Measurements from ENCODE around the gene WDR4.
"Not testable (repeated sequence)": the region's sequence is repeated elsewhere in the genome, so short reads cannot be mapped to it uniquely, and the experiment has no call there.

The WDR4 gene

GRCh38 chr21:42922918-42923317 lies 43.6 kb upstream of the WDR4 start:
- CTCF ChIA-PET: interaction anchor here (1.0 to 1.4 kb wide), 2 partner anchors 9 to 10 kb away, joined by 4 read pairs; no protein-coding TSS in a partner anchor
- no peak overlapping the region for H3K4me3 ChIP-seq (ENCODE audit: low read depth, low read length)
- no peak for DNase-seq (ENCODE audit: low read depth, low spot score)
- TF ChIP-seq CTCF (IDR thresholded peaks at IDR 0.05; ENCODE audit: insufficient read depth, low read length, missing control alignments): no peak
- POLR2A ChIA-PET: no interaction called here

GRCh38 chr21:42921927-42922326 lies 42.6 kb upstream of the WDR4 start:
- TF ChIP-seq CTCF (IDR thresholded peaks at IDR 0.05; ENCODE audit: insufficient read depth, low read length, missing control alignments): no peak
- no peak overlapping the region for H3K4me3 ChIP-seq (ENCODE audit: low read depth, low read length)
- no peak for DNase-seq (ENCODE audit: low read depth, low spot score)
- POLR2A ChIA-PET: no interaction called here
- CTCF ChIA-PET: interaction anchor here (0.7 kb wide), 1 partner anchor 45 kb away, joined by 3 read pairs; no protein-coding TSS in a partner anchor

GRCh38 chr21:42918291-42918690 lies 39.0 kb upstream of the WDR4 start:
- no peak for TF ChIP-seq CTCF (IDR thresholded peaks at IDR 0.05; ENCODE audit: insufficient read depth, low read length, missing control alignments)
- ChIA-PET POLR2A (interaction anchor here (0.8 kb wide), 1 partner anchor 10 kb away, joined by 3 read pairs; no protein-coding TSS in a partner anchor), CTCF (no interaction called here)
- no peak overlapping the region for H3K4me3 ChIP-seq (ENCODE audit: low read depth, low read length)
- DNase-seq (ENCODE audit: low read depth, low spot score): no peak

GRCh38 chr21:42913476-42913875 lies 34.1 kb upstream of the WDR4 start:
- TF ChIP-seq CTCF (IDR thresholded peaks at IDR 0.05; ENCODE audit: insufficient read depth, low read length, missing control alignments): no peak
- CTCF ChIA-PET: interaction anchor here (2.1 kb wide), 1 partner anchor 10 kb away, joined by 4 read pairs; no protein-coding TSS in a partner anchor
- DNase-seq (ENCODE audit: low read depth, low spot score): no peak
- no peak overlapping the region for H3K4me3 ChIP-seq (ENCODE audit: low read depth, low read length)
- POLR2A ChIA-PET: no interaction called here

GRCh38 chr21:42911920-42912319 lies 32.6 kb upstream of the WDR4 start:
- CTCF ChIA-PET, POLR2A ChIA-PET: not testable (repeated sequence)

GRCh38 chr21:42908484-42908883 lies 29.1 kb upstream of the WDR4 start:
- H3K4me3 ChIP-seq (ENCODE audit: low read depth, low read length); DNase-seq (ENCODE audit: low read depth, low spot score): not testable (repeated sequence)
- POLR2A ChIA-PET: interaction anchor here (1.1 kb wide), 1 partner anchor 9 kb away, joined by 3 read pairs; no protein-coding TSS in a partner anchor
- CTCF ChIA-PET: interaction anchor here (0.6 kb wide), 1 partner anchor 718 kb away, joined by 3 read pairs; no protein-coding TSS in a partner anchor

More at GRCh38 chr21:42911920-42912319, 32.6 kb upstream of the WDR4 start:
- H3K4me3 ChIP-seq (ENCODE audit: low read depth, low read length); DNase-seq (ENCODE audit: low read depth, low spot score): not testable (repeated sequence)

- H3K4me3 ChIP-seq (ENCODE audit: low read depth, low read length): no peak overlapping the region
- no peak for DNase-seq (ENCODE audit: low read depth, low spot score)
- TF ChIP-seq CTCF (IDR thresholded peaks at IDR 0.05; ENCODE audit: insufficient read depth, low read length, missing control alignments): no peak
- ChIA-PET POLR2A (no interaction called here), CTCF (no interaction called here)
Measured at GRCh38 chr21:42906233-42906632, 26.9 kb upstream of the WDR4 start.

All from AG04449 (cell line).